GM18511 (cell line): Measurements from ENCODE around the gene LUM.

ENCODE experiments used
- ATAC-seq: cut with Tn5 transposase; IDR thresholded peaks from one replicate; pipeline ENCODE4 v1.9.1; 2021; ENCODE audit warnings: mild to moderate bottlenecking, moderate library complexity; ENCODE audit not compliant: unreplicated experiment

Gene LUM

GRCh38 chr12:91111366-91112325, at the start of gene LUM:
TSS of gene LUM (minus strand) at chr12:91111494. CDS start at chr12:91108979, 2,515 bp downstream.
- ATAC-seq, result no peak

- ATAC-seq, result no peak
Measured at GRCh38 chr12:91161009-91161408, 49.7 kb upstream of the LUM start.

GRCh38 chr12:91155990-91156389, 44.7 kb upstream of the LUM start:
- no peak for ATAC-seq

GRCh38 chr12:91154131-91154530, 42.8 kb upstream of the LUM start:
- ATAC-seq, result no peak

GRCh38 chr12:91144053-91144452, 32.8 kb upstream of the LUM start:
- ATAC-seq, result no peak

GRCh38 chr12:91143206-91143605, 31.9 kb upstream of the LUM start:
- no peak for ATAC-seq

- ATAC-seq, result no peak
Measured at GRCh38 chr12:91142221-91142631, 30.9 kb upstream of the LUM start.

GRCh38 chr12:91140026-91140931, 29.0 kb upstream of the LUM start:
- ATAC-seq, result no peak

- no peak for ATAC-seq
Measured at GRCh38 chr12:91139286-91139685, 28.0 kb upstream of the LUM start.

- ATAC-seq, result no peak
Measured at GRCh38 chr12:91138337-91138920, 27.1 kb upstream of the LUM start.

GRCh38 chr12:91133871-91134270, 22.6 kb upstream of the LUM start:
- ATAC-seq, result no peak

- no peak for ATAC-seq
Measured at GRCh38 chr12:91129662-91130362, 18.5 kb upstream of the LUM start.

- no peak for ATAC-seq
Measured at GRCh38 chr12:91127751-91128150, 16.5 kb upstream of the LUM start.

GRCh38 chr12:91127306-91127705, 16.0 kb upstream of the LUM start:
- no peak for ATAC-seq

- ATAC-seq, result no peak
Measured at GRCh38 chr12:91126516-91126915, 15.2 kb upstream of the LUM start.

GRCh38 chr12:91123236-91123916, 12.1 kb upstream of the LUM start:
- no peak for ATAC-seq

- ATAC-seq, result no peak
Measured at GRCh38 chr12:91120781-91121180, 9.5 kb upstream of the LUM start.

GRCh38 chr12:91119089-91119488, 7.8 kb upstream of the LUM start:
- ATAC-seq, result no peak

- ATAC-seq, result no peak
Measured at GRCh38 chr12:91113621-91114020, 2.3 kb upstream of the LUM start.

GRCh38 chr12:91110311-91110924, 876 bp downstream of the LUM start:
- no peak for ATAC-seq
